ENCODE results near the gene PIGQ.

The PIGQ gene

GRCh38 chr16:586645-587590 is 17.1 kb downstream of the PIGQ start:
- CTCF ChIA-PET, result interaction anchor here (2.5 kb wide), 1 partner anchor 12 kb away, joined by 6 read pairs; no protein-coding TSS in a partner anchor
- POLR2A ChIA-PET, result no interaction called here
- TF ChIP-seq CTCF (IDR thresholded peaks at IDR 0.05; ENCODE audit: control extremely low read depth, extremely low read depth, low read depth, missing control alignments), result no peak
- no peak for DNase-seq (ENCODE audit: extremely low spot score)

- TF ChIP-seq CTCF (IDR thresholded peaks at IDR 0.05; ENCODE audit: control extremely low read depth, extremely low read depth, low read depth, missing control alignments), result no peak
- POLR2A ChIA-PET, result no interaction called here
- DNase-seq (ENCODE audit: extremely low spot score), result no peak
- CTCF ChIA-PET, result interaction anchor here (1.2 to 2.5 kb wide), 2 partner anchors 14 to 17 kb away, joined by 3 to 6 read pairs; no protein-coding TSS in a partner anchor
These were observed 18.8 kb downstream of the PIGQ start for GRCh38 chr16:588639-588888.

GRCh38 chr16:588889-589657 is 19.3 kb downstream of the PIGQ start:
- POLR2A ChIA-PET, result no interaction called here
- peak; percentile 92 for DNase-seq (ENCODE audit: extremely low spot score)
- TF ChIP-seq CTCF (IDR thresholded peaks at IDR 0.05; ENCODE audit: control extremely low read depth, extremely low read depth, low read depth, missing control alignments), result no peak
- CTCF ChIA-PET, result interaction anchor here (1.2 to 2.5 kb wide), 2 partner anchors 14 to 17 kb away, joined by 3 to 6 read pairs; no protein-coding TSS in a partner anchor

- TF ChIP-seq CTCF (IDR thresholded peaks at IDR 0.05; ENCODE audit: control extremely low read depth, extremely low read depth, low read depth, missing control alignments), result peak; percentile 17
- CTCF ChIA-PET, result interaction anchor here (0.9 to 1.3 kb wide), 2 partner anchors 16 to 483 kb away, joined by 3 read pairs; no protein-coding TSS in a partner anchor
- POLR2A ChIA-PET, result no interaction called here
- peak; percentile 99 for DNase-seq (ENCODE audit: extremely low spot score)
These were observed 20.0 kb downstream of the PIGQ start, which contains the start of gene RAB40C for GRCh38 chr16:589658-590187. Gene RAB40C (plus strand): TSS chr16:590066. CDS start chr16:590292, 226 bp downstream.

- TF ChIP-seq CTCF (IDR thresholded peaks at IDR 0.05; ENCODE audit: control extremely low read depth, extremely low read depth, low read depth, missing control alignments), result peak; percentile 13
- no peak for DNase-seq (ENCODE audit: extremely low spot score)
- POLR2A ChIA-PET, result no interaction called here
- CTCF ChIA-PET, result interaction anchor here (0.9 to 1.3 kb wide), 2 partner anchors 17 to 483 kb away, joined by 3 read pairs; no protein-coding TSS in a partner anchor
These were observed 20.5 kb downstream of the PIGQ start for GRCh38 chr16:590188-590814.

GRCh38 chr16:590815-591200 is 21.0 kb downstream of the PIGQ start:
- DNase-seq (ENCODE audit: extremely low spot score), result no peak
- CTCF ChIA-PET, result interaction anchor here (0.9 to 1.3 kb wide), 2 partner anchors 18 to 484 kb away, joined by 3 read pairs; no protein-coding TSS in a partner anchor
- TF ChIP-seq CTCF (IDR thresholded peaks at IDR 0.05; ENCODE audit: control extremely low read depth, extremely low read depth, low read depth, missing control alignments), result no peak
- POLR2A ChIA-PET, result no interaction called here

Measured in GM10248 (cell line).